Endothelial cell of umbilical vein (primary cell): Measurements from ENCODE around the gene CXCL14. TPM values are rescaled to one million over a fixed set of nuclear protein-coding genes. Genes with fewer than 3 reads are reported as not detected.

ENCODE experiments used
- BruUV-seq: library from RNA; stranded (reverse); fragments of 400-500 nt; replicated peaks from 2 replicates; lab custom pipeline; 2021; lab: Mats Ljungman, UMichigan
- CTCF ChIA-PET: fragments of 300-600, 350-600 bp; sonication (Branson Sonifier 250); formaldehyde crosslinking; loops from one replicate; lab custom pipeline; 2021; ENCODE audit warnings: antibody characterized with exemption, inconsistent platforms; lab: Charles Lee
- POLR2A ChIA-PET: fragments of 300-600, 350-600 bp; sonication (Branson Sonifier 250); formaldehyde crosslinking; loops from one replicate; lab custom pipeline; 2021; ENCODE audit warnings: antibody characterized with exemption, inconsistent platforms; lab: Charles Lee
- DNase-seq: peaks from one replicate; pipeline ENCODE4 v3.0.0-alpha.2; 2011; ENCODE audit warnings: low read depth, low spot score
- FAIRE-seq: peaks from 2 replicates; lab custom pipeline; 2011; peaks lifted over from hg19 to GRCh38; lab: Jason Lieb, UNC
- H2AFZ ChIP-seq: 2 replicates; pipeline ENCODE4 v1.6.0; 2012; ENCODE audit warnings: low read depth, low read length, control low read depth, inconsistent platforms
- H3K27ac ChIP-seq: 2 replicates; pipeline ENCODE4 v1.5.1; 2011; ENCODE audit warnings: low read depth, mild to moderate bottlenecking, control low read depth, low read length, moderate library complexity; ENCODE audit not compliant: insufficient read depth
- H3K27me3 ChIP-seq, 2 experiments: 2 replicates each; pipeline versions ENCODE4 v1.6.0 to v1.6.1; 2011; ENCODE audit warnings: low read length in 2 of 2, mixed read lengths in 1 of 2; ENCODE audit not compliant: control insufficient read depth in 2 of 2, insufficient read depth in 2 of 2
- H3K36me3 ChIP-seq, 2 experiments: 2 replicates in 1 of 2; 3 replicates in 1 of 2; pipeline ENCODE4 v1.5.1; 2011; ENCODE audit warnings: low read length in 2 of 2, mild to moderate bottlenecking in 1 of 2, moderate library complexity in 1 of 2; ENCODE audit not compliant: control insufficient read depth in 2 of 2, insufficient read depth in 2 of 2; ENCODE audit errors: extremely low read depth in 1 of 2
- H3K4me1 ChIP-seq: 3 replicates; pipeline ENCODE4 v1.5.1; 2011; ENCODE audit warnings: mild to moderate bottlenecking, low read length; ENCODE audit not compliant: control insufficient read depth, insufficient read depth; ENCODE audit errors: extremely low read depth
- H3K4me2 ChIP-seq: 2 replicates; pipeline ENCODE4 v1.6.1; 2011; ENCODE audit warnings: low read length, control low read depth, mixed read lengths; ENCODE audit not compliant: insufficient read depth
- H3K4me3 ChIP-seq, 3 experiments: fragments of 200-600 bp in 1 of 3; sonication (generic), shearing (Covaris generic) in 1 of 3; replicated peaks in 1 of 3; 2 replicates each; pipeline ENCODE4 v1.5.1; 2011 to 2016; ENCODE audit warnings: control low read depth in 3 of 3, low read length in 3 of 3, mild to moderate bottlenecking in 2 of 3, inconsistent platforms in 1 of 3, low read depth in 1 of 3, moderate library complexity in 1 of 3; ENCODE audit not compliant: insufficient read depth in 1 of 3
- H3K79me2 ChIP-seq: 2 replicates; pipeline ENCODE4 v1.6.0; 2012; ENCODE audit warnings: low read length, inconsistent platforms; ENCODE audit not compliant: control insufficient read depth, insufficient read depth
- H3K9ac ChIP-seq: replicated peaks from 2 replicates; pipeline ENCODE3; 2011; ENCODE audit warnings: low read length, control low read depth; ENCODE audit not compliant: insufficient read depth; ENCODE audit errors: extremely low read depth
- H3K9me1 ChIP-seq: replicated peaks from 3 replicates; pipeline ENCODE4 v1.6.0; 2011; ENCODE audit warnings: mild to moderate bottlenecking, low read length; ENCODE audit not compliant: control insufficient read depth, insufficient read depth; ENCODE audit errors: extremely low read depth
- H3K9me3 ChIP-seq: replicated peaks from 2 replicates; pipeline ENCODE4 v1.5.1; 2012; ENCODE audit warnings: low read length, inconsistent platforms; ENCODE audit not compliant: control insufficient read depth, insufficient read depth
- H4K20me1 ChIP-seq: replicated peaks from 2 replicates; pipeline ENCODE3; 2011; ENCODE audit warnings: mild to moderate bottlenecking, low read length; ENCODE audit not compliant: control insufficient read depth, insufficient read depth; ENCODE audit errors: extremely low read depth
- CTCF ChIP-seq, 2 donors: IDR thresholded peaks; 1 replicate in 1 of 2; 2 replicates in 1 of 2; pipeline ENCODE4 v1.5.1; 2011; ENCODE audit warnings: low read length in 2 of 2, mild to moderate bottlenecking in 2 of 2, moderate library complexity in 2 of 2, control low read depth in 1 of 2, inconsistent platforms in 1 of 2, low read depth in 1 of 2; ENCODE audit not compliant: insufficient read depth in 1 of 2; ENCODE audit errors: extremely low read depth in 1 of 2
- EZH2 ChIP-seq: IDR thresholded peaks from 2 replicates; pipeline ENCODE4 v1.6.1; 2012; ENCODE audit warnings: borderline replicate concordance, low read depth, mild to moderate bottlenecking, moderate library complexity, low read length, inconsistent platforms; ENCODE audit not compliant: severe bottlenecking
- GATA2 ChIP-seq: IDR thresholded peaks from 2 replicates; pipeline ENCODE4 v1.7.0; 2011; ENCODE audit warnings: low read depth, mild to moderate bottlenecking, moderate library complexity, mixed read lengths, low read length; ENCODE audit not compliant: insufficient read length, insufficient read depth
- JUN ChIP-seq: IDR thresholded peaks from 2 replicates; pipeline ENCODE4 v1.6.1; 2011; ENCODE audit warnings: borderline replicate concordance, low read depth; ENCODE audit not compliant: insufficient read length, insufficient read depth
- MAX ChIP-seq: IDR thresholded peaks from 2 replicates; pipeline ENCODE4 v1.6.1; 2011; ENCODE audit not compliant: insufficient read depth, insufficient read length
- MYC ChIP-seq: IDR thresholded peaks from one replicate; pipeline ENCODE4 v1.6.1; 2011; ENCODE audit warnings: mild to moderate bottlenecking, low read depth, low read length
- POLR2A ChIP-seq: IDR thresholded peaks from 2 replicates; pipeline ENCODE4 v1.6.1; 2012; ENCODE audit warnings: low read depth, mild to moderate bottlenecking, control low read depth, low read length
- POLR2AphosphoS5 ChIP-seq: IDR thresholded peaks from 2 replicates; pipeline ENCODE4 v1.6.1; 2012; ENCODE audit warnings: low read depth, mild to moderate bottlenecking, control low read depth, low read length, moderate library complexity; ENCODE audit not compliant: insufficient read depth
- dilution Hi-C: fragments of 300-500 bp; cut with MboI; formaldehyde crosslinking; loops from one replicate; pipeline ENCODE4 v1.15.0; 2019; ENCODE audit warnings: low sequenced_read_pairs; ENCODE audit not compliant: extremely low pct_ligation_motif_present
- intact Hi-C: fragments of 100-400 bp; cut with micrococcal nuclease; formaldehyde crosslinking; loops from one replicate; pipeline ENCODE4 v1.10.0; 2022
- polyA plus RNA-seq, 4 experiments: library from polyadenylated mRNA; depleted of rRNA in 3 of 4; stranded (reverse) in 3 of 4; unstranded in 1 of 4; fragments of >200 nt; gene quantifications; 2 replicates each; pipeline versions ENCODE4 v1.2.1 to v1.2.3, GENCODE V29; 2011 to 2012; ENCODE audit warnings: missing spikeins in 1 of 4
- total RNA-seq: library from RNA; stranded (reverse); gene quantifications from 2 replicates; pipeline ENCODE4 v1.2.3, GENCODE V29; 2021

CXCL14 gene
- total and polyA plus RNA-seq, 2 donors (not counting 3 experiments of a cell fraction or from before 2014, with no cell fraction given) = not detected

GRCh38 chr5:135593141-135593540 is 14.3 kb upstream of the CXCL14 start:
- H3K4me2 ChIP-seq = no peak overlapping the region
- H3K9ac ChIP-seq = no peak overlapping the region
- no peak overlapping the region for H2AFZ ChIP-seq
- H3K4me3 ChIP-seq = no peak overlapping the region
- no peak for FAIRE-seq
- intact Hi-C loops (no loop called here), dilution Hi-C loops (loop anchor here (25.0 kb wide), 1 partner anchor 244 kb away; the partner anchor contains the start of gene SLC25A48)
- TF ChIP-seq POLR2A (no peak), MYC (no peak), EZH2 (no peak), JUN (no peak), GATA2 (no peak)
- DNase-seq = no peak
- H3K9me1 ChIP-seq = no peaks in the 10 kb centered on the region
- H3K27me3 ChIP-seq = no peaks in the 10 kb centered on the region
- H3K27ac ChIP-seq = no peak overlapping the region
- H4K20me1 ChIP-seq = no peaks in the 10 kb centered on the region
- ChIA-PET CTCF (no interaction called here), POLR2A (no interaction called here)
- no peaks in the 10 kb centered on the region for H3K4me1 ChIP-seq
- no peaks in the 10 kb centered on the region for H3K36me3 ChIP-seq
- H3K9me3 ChIP-seq = no peaks in the 10 kb centered on the region
- BruUV-seq = no TSS peak
- no peaks in the 10 kb centered on the region for H3K79me2 ChIP-seq

GRCh38 chr5:135592312-135593045 is 13.7 kb upstream of the CXCL14 start:
- no peak overlapping the region for H2AFZ ChIP-seq
- H3K4me2 ChIP-seq = no peak overlapping the region
- intact Hi-C loops (no loop called here), dilution Hi-C loops (loop anchor here (25.0 kb wide), 1 partner anchor 245 kb away; the partner anchor contains the start of gene SLC25A48)
- no TSS peak for BruUV-seq
- no peaks in the 10 kb centered on the region for H3K27me3 ChIP-seq
- no peaks in the 10 kb centered on the region for H3K36me3 ChIP-seq
- TF ChIP-seq POLR2A = no peak
- no peak for TF ChIP-seq CTCF (IDR thresholded peaks at IDR 0.05; ENCODE audit: extremely low read depth in 1 of 2, insufficient read depth in 1 of 2, low read depth in 1 of 2, low read length in 2 of 2)
- no peak for TF ChIP-seq POLR2AphosphoS5
- no peak for TF ChIP-seq MAX
- TF ChIP-seq EZH2 = no peak
- TF ChIP-seq JUN = no peak
- H4K20me1 ChIP-seq = no peaks in the 10 kb centered on the region
- POLR2A ChIA-PET = no interaction called here
- DNase-seq (no peak), FAIRE-seq (no peak)
- H3K4me1 ChIP-seq = no peaks in the 10 kb centered on the region
- no peaks in the 10 kb centered on the region for H3K79me2 ChIP-seq
- no peaks in the 10 kb centered on the region for H3K9me3 ChIP-seq
- CTCF ChIA-PET = interaction anchor here (1.3 to 1.8 kb wide), 2 partner anchors 26 to 135 kb away, joined by 5 to 8 read pairs; no protein-coding TSS in a partner anchor
- H3K9me1 ChIP-seq = no peaks in the 10 kb centered on the region
- no peak overlapping the region for H3K9ac ChIP-seq
- no peak overlapping the region for H3K27ac ChIP-seq
- no peak overlapping the region for H3K4me3 ChIP-seq
